Endothelial cell of umbilical vein (primary cell): ENCODE results near the gene GFOD1. TPM values are rescaled to one million over a fixed set of nuclear protein-coding genes. Genes with fewer than 3 reads are reported as not detected.

Experiments used
- BruUV-seq: library from RNA; stranded (reverse); fragments of 400-500 nt; replicated peaks from 2 replicates; lab custom pipeline; 2021; lab: Mats Ljungman, UMichigan
- CTCF ChIA-PET: fragments of 300-600, 350-600 bp; sonication (Branson Sonifier 250); formaldehyde crosslinking; loops from one replicate; lab custom pipeline; 2021; ENCODE audit warnings: antibody characterized with exemption, inconsistent platforms; lab: Charles Lee
- POLR2A ChIA-PET: fragments of 300-600, 350-600 bp; sonication (Branson Sonifier 250); formaldehyde crosslinking; loops from one replicate; lab custom pipeline; 2021; ENCODE audit warnings: antibody characterized with exemption, inconsistent platforms; lab: Charles Lee
- DNase-seq: peaks from one replicate; pipeline ENCODE4 v3.0.0-alpha.2; 2011; ENCODE audit warnings: low read depth, low spot score
- FAIRE-seq: peaks from 2 replicates; lab custom pipeline; 2011; peaks lifted over from hg19 to GRCh38; lab: Jason Lieb, UNC
- H2AFZ ChIP-seq: 2 replicates; pipeline ENCODE4 v1.6.0; 2012; ENCODE audit warnings: low read depth, low read length, control low read depth, inconsistent platforms
- H3K27ac ChIP-seq: 2 replicates; pipeline ENCODE4 v1.5.1; 2011; ENCODE audit warnings: low read depth, mild to moderate bottlenecking, control low read depth, low read length, moderate library complexity; ENCODE audit not compliant: insufficient read depth
- H3K27me3 ChIP-seq, 2 experiments: 2 replicates each; pipeline versions ENCODE4 v1.6.0 to v1.6.1; 2011; ENCODE audit warnings: low read length in 2 of 2, mixed read lengths in 1 of 2; ENCODE audit not compliant: control insufficient read depth in 2 of 2, insufficient read depth in 2 of 2
- H3K36me3 ChIP-seq, 2 experiments: 2 replicates in 1 of 2; 3 replicates in 1 of 2; pipeline ENCODE4 v1.5.1; 2011; ENCODE audit warnings: low read length in 2 of 2, mild to moderate bottlenecking in 1 of 2, moderate library complexity in 1 of 2; ENCODE audit not compliant: control insufficient read depth in 2 of 2, insufficient read depth in 2 of 2; ENCODE audit errors: extremely low read depth in 1 of 2
- H3K4me1 ChIP-seq: 3 replicates; pipeline ENCODE4 v1.5.1; 2011; ENCODE audit warnings: mild to moderate bottlenecking, low read length; ENCODE audit not compliant: control insufficient read depth, insufficient read depth; ENCODE audit errors: extremely low read depth
- H3K4me2 ChIP-seq: 2 replicates; pipeline ENCODE4 v1.6.1; 2011; ENCODE audit warnings: low read length, control low read depth, mixed read lengths; ENCODE audit not compliant: insufficient read depth
- H3K4me3 ChIP-seq, 3 experiments: fragments of 200-600 bp in 1 of 3; sonication (generic), shearing (Covaris generic) in 1 of 3; replicated peaks in 1 of 3; 2 replicates each; pipeline ENCODE4 v1.5.1; 2011 to 2016; ENCODE audit warnings: control low read depth in 3 of 3, low read length in 3 of 3, mild to moderate bottlenecking in 2 of 3, inconsistent platforms in 1 of 3, low read depth in 1 of 3, moderate library complexity in 1 of 3; ENCODE audit not compliant: insufficient read depth in 1 of 3
- H3K79me2 ChIP-seq: 2 replicates; pipeline ENCODE4 v1.6.0; 2012; ENCODE audit warnings: low read length, inconsistent platforms; ENCODE audit not compliant: control insufficient read depth, insufficient read depth
- H3K9ac ChIP-seq: replicated peaks from 2 replicates; pipeline ENCODE3; 2011; ENCODE audit warnings: low read length, control low read depth; ENCODE audit not compliant: insufficient read depth; ENCODE audit errors: extremely low read depth
- H3K9me1 ChIP-seq: replicated peaks from 3 replicates; pipeline ENCODE4 v1.6.0; 2011; ENCODE audit warnings: mild to moderate bottlenecking, low read length; ENCODE audit not compliant: control insufficient read depth, insufficient read depth; ENCODE audit errors: extremely low read depth
- H3K9me3 ChIP-seq: replicated peaks from 2 replicates; pipeline ENCODE4 v1.5.1; 2012; ENCODE audit warnings: low read length, inconsistent platforms; ENCODE audit not compliant: control insufficient read depth, insufficient read depth
- H4K20me1 ChIP-seq: replicated peaks from 2 replicates; pipeline ENCODE3; 2011; ENCODE audit warnings: mild to moderate bottlenecking, low read length; ENCODE audit not compliant: control insufficient read depth, insufficient read depth; ENCODE audit errors: extremely low read depth
- CTCF ChIP-seq, 2 donors: IDR thresholded peaks; 1 replicate in 1 of 2; 2 replicates in 1 of 2; pipeline ENCODE4 v1.5.1; 2011; ENCODE audit warnings: low read length in 2 of 2, mild to moderate bottlenecking in 2 of 2, moderate library complexity in 2 of 2, control low read depth in 1 of 2, inconsistent platforms in 1 of 2, low read depth in 1 of 2; ENCODE audit not compliant: insufficient read depth in 1 of 2; ENCODE audit errors: extremely low read depth in 1 of 2
- EZH2 ChIP-seq: IDR thresholded peaks from 2 replicates; pipeline ENCODE4 v1.6.1; 2012; ENCODE audit warnings: borderline replicate concordance, low read depth, mild to moderate bottlenecking, moderate library complexity, low read length, inconsistent platforms; ENCODE audit not compliant: severe bottlenecking
- FOS ChIP-seq: IDR thresholded peaks from 2 replicates; pipeline ENCODE4 v1.6.1; 2011; ENCODE audit warnings: mild to moderate bottlenecking, low read length, moderate library complexity, borderline replicate concordance; ENCODE audit not compliant: insufficient read depth
- GATA2 ChIP-seq: IDR thresholded peaks from 2 replicates; pipeline ENCODE4 v1.7.0; 2011; ENCODE audit warnings: low read depth, mild to moderate bottlenecking, moderate library complexity, mixed read lengths, low read length; ENCODE audit not compliant: insufficient read length, insufficient read depth
- JUN ChIP-seq: IDR thresholded peaks from 2 replicates; pipeline ENCODE4 v1.6.1; 2011; ENCODE audit warnings: borderline replicate concordance, low read depth; ENCODE audit not compliant: insufficient read length, insufficient read depth
- MAX ChIP-seq: IDR thresholded peaks from 2 replicates; pipeline ENCODE4 v1.6.1; 2011; ENCODE audit not compliant: insufficient read depth, insufficient read length
- MYC ChIP-seq: IDR thresholded peaks from one replicate; pipeline ENCODE4 v1.6.1; 2011; ENCODE audit warnings: mild to moderate bottlenecking, low read depth, low read length
- POLR2A ChIP-seq: IDR thresholded peaks from 2 replicates; pipeline ENCODE4 v1.6.1; 2012; ENCODE audit warnings: low read depth, mild to moderate bottlenecking, control low read depth, low read length
- POLR2AphosphoS5 ChIP-seq: IDR thresholded peaks from 2 replicates; pipeline ENCODE4 v1.6.1; 2012; ENCODE audit warnings: low read depth, mild to moderate bottlenecking, control low read depth, low read length, moderate library complexity; ENCODE audit not compliant: insufficient read depth
- dilution Hi-C: fragments of 300-500 bp; cut with MboI; formaldehyde crosslinking; loops from one replicate; pipeline ENCODE4 v1.15.0; 2019; ENCODE audit warnings: low sequenced_read_pairs; ENCODE audit not compliant: extremely low pct_ligation_motif_present
- intact Hi-C: fragments of 100-400 bp; cut with micrococcal nuclease; formaldehyde crosslinking; loops from one replicate; pipeline ENCODE4 v1.10.0; 2022
- polyA plus RNA-seq, 4 experiments: library from polyadenylated mRNA; depleted of rRNA in 3 of 4; stranded (reverse) in 3 of 4; unstranded in 1 of 4; fragments of >200 nt; gene quantifications; 2 replicates each; pipeline versions ENCODE4 v1.2.1 to v1.2.3, GENCODE V29; 2011 to 2012; ENCODE audit warnings: missing spikeins in 1 of 4
- total RNA-seq: library from RNA; stranded (reverse); gene quantifications from 2 replicates; pipeline ENCODE4 v1.2.3, GENCODE V29; 2021

The GFOD1 gene
- total and polyA plus RNA-seq, 2 donors (not counting 3 experiments of a cell fraction or from before 2014, with no cell fraction given): 12.1 to 24.1 TPM

- no peaks in the 10 kb centered on the region for H3K9me1 ChIP-seq
- H3K4me1 ChIP-seq: no peaks in the 10 kb centered on the region
- no TSS peak for BruUV-seq
- no peak overlapping the region for H3K4me3 ChIP-seq
- ChIA-PET POLR2A (interaction anchor here (0.6 kb wide), 1 partner anchor 51 kb away, joined by 4 read pairs; no protein-coding TSS in a partner anchor), CTCF (no interaction called here)
- intact Hi-C loops (no loop called here), dilution Hi-C loops (no loop called here)
- H3K4me2 ChIP-seq: no peak overlapping the region
- no peak overlapping the region for H3K9ac ChIP-seq
- H3K27ac ChIP-seq: no peak overlapping the region
- no peaks in the 10 kb centered on the region for H4K20me1 ChIP-seq
- no peaks in the 10 kb centered on the region for H3K9me3 ChIP-seq
- TF ChIP-seq MYC (no peak), MAX (no peak), CTCF (IDR thresholded peaks at IDR 0.05; ENCODE audit: extremely low read depth in 1 of 2, insufficient read depth in 1 of 2, low read depth in 1 of 2, low read length in 2 of 2) (no peak), POLR2AphosphoS5 (no peak), FOS (no peak), POLR2A (no peak), GATA2 (no peak), EZH2 (no peak), JUN (no peak)
- no peaks in the 10 kb centered on the region for H3K27me3 ChIP-seq
- no peak for DNase-seq
- H3K36me3 ChIP-seq: peaks cover 0 to 5% of the 10 kb centered on the region in 2 experiments
- H2AFZ ChIP-seq: no peak overlapping the region
- no peak for FAIRE-seq
- H3K79me2 ChIP-seq: peaks cover 8% of the 10 kb centered on the region
These were observed 15.3 kb downstream of the GFOD1 start for GRCh38 chr6:13472099-13472498.
